H9 (cell line): ENCODE results near the gene EHBP1. TPM values are rescaled to one million over a fixed set of nuclear protein-coding genes. Genes with fewer than 3 reads are reported as not detected.

ENCODE experiments used
- DNase-seq: peaks from one replicate; pipeline ENCODE4 v3.0.0-alpha.2; 2017
- H2AFZ ChIP-seq: one replicate; pipeline ENCODE4 v1.6.1; 2013; ENCODE audit warnings: mild to moderate bottlenecking, low read length, control low read depth, moderate library complexity
- H2AK5ac ChIP-seq: 2 replicates; pipeline ENCODE4 v1.6.1; 2013; ENCODE audit warnings: low read length, control low read depth, mixed read lengths; ENCODE audit not compliant: insufficient read length
- H2BK120ac ChIP-seq: one replicate; pipeline ENCODE4 v1.6.1; 2013; ENCODE audit warnings: low read depth, mild to moderate bottlenecking, low read length, control low read depth, inconsistent platforms; ENCODE audit not compliant: poor library complexity, severe bottlenecking
- H2BK12ac ChIP-seq: 2 replicates; pipeline ENCODE4 v1.6.1; 2013; ENCODE audit warnings: low read length, control low read depth, mixed read lengths, low read depth; ENCODE audit not compliant: insufficient read length
- H2BK15ac ChIP-seq: 2 replicates; pipeline ENCODE4 v1.6.1; 2013; ENCODE audit warnings: low read depth, low read length, control low read depth
- H2BK20ac ChIP-seq: one replicate; pipeline ENCODE4 v1.6.1; 2013; ENCODE audit warnings: low read depth, mild to moderate bottlenecking, low read length, control low read depth, inconsistent platforms; ENCODE audit not compliant: poor library complexity, severe bottlenecking
- H2BK5ac ChIP-seq: 2 replicates; pipeline ENCODE4 v1.6.1; 2013; ENCODE audit warnings: low read length, control low read depth, mixed read lengths; ENCODE audit not compliant: insufficient read length
- H3K14ac ChIP-seq: 2 replicates; pipeline ENCODE4 v1.6.1; 2013; ENCODE audit warnings: low read length, control low read depth; ENCODE audit not compliant: insufficient read depth
- H3K18ac ChIP-seq: 2 replicates; pipeline ENCODE4 v1.6.1; 2013; ENCODE audit warnings: low read depth, mild to moderate bottlenecking, mixed read lengths, low read length, control low read depth; ENCODE audit not compliant: insufficient read length
- H3K23ac ChIP-seq: 2 replicates; pipeline ENCODE4 v1.6.1; 2013; ENCODE audit warnings: low read length, control low read depth, mixed read lengths, low read depth; ENCODE audit not compliant: insufficient read length
- H3K23me2 ChIP-seq: 2 replicates; pipeline ENCODE4 v1.6.1; 2013; ENCODE audit warnings: low read depth, mild to moderate bottlenecking, mixed read lengths, low read length, control low read depth; ENCODE audit not compliant: insufficient read length, poor library complexity, severe bottlenecking
- H3K27ac ChIP-seq: 2 replicates; pipeline ENCODE4 v1.5.1; 2013; ENCODE audit warnings: low read length, control low read depth, mixed read lengths, low read depth; ENCODE audit not compliant: insufficient read length
- H3K27me3 ChIP-seq: 2 replicates; pipeline ENCODE4 v1.6.1; 2013; ENCODE audit warnings: low read length, control low read depth, inconsistent platforms; ENCODE audit not compliant: insufficient read depth
- H3K4ac ChIP-seq: 2 replicates; pipeline ENCODE4 v1.6.1; 2013; ENCODE audit warnings: low read depth, mild to moderate bottlenecking, control low read depth, inconsistent platforms, low read length, moderate library complexity
- H3K4me1 ChIP-seq: 2 replicates; pipeline ENCODE4 v1.6.1; 2013; ENCODE audit warnings: low read length, control low read depth, inconsistent platforms; ENCODE audit not compliant: insufficient read depth
- H3K4me2 ChIP-seq: 2 replicates; pipeline ENCODE4 v1.6.1; 2013; ENCODE audit warnings: low read length, control low read depth, mixed read lengths; ENCODE audit not compliant: insufficient read length, insufficient read depth
- H3K56ac ChIP-seq: 2 replicates; pipeline ENCODE4 v1.6.1; 2013; ENCODE audit warnings: low read depth, mild to moderate bottlenecking, mixed read lengths, low read length, control low read depth; ENCODE audit not compliant: insufficient read length
- H3K79me1 ChIP-seq: 2 replicates; pipeline ENCODE4 v1.6.1; 2013; ENCODE audit warnings: low read depth, mild to moderate bottlenecking, moderate library complexity, low read length, control low read depth, inconsistent platforms; ENCODE audit not compliant: insufficient read depth, poor library complexity, severe bottlenecking
- H3K79me2 ChIP-seq: 2 replicates; pipeline ENCODE4 v1.6.1; 2013; ENCODE audit warnings: low read length, control low read depth, inconsistent platforms; ENCODE audit not compliant: insufficient read depth
- H3K9ac ChIP-seq: 2 replicates; pipeline ENCODE4 v1.6.1; 2013; ENCODE audit warnings: low read length, control low read depth, mixed read lengths; ENCODE audit not compliant: insufficient read length; ENCODE audit errors: extremely low read depth
- H3K9me3 ChIP-seq: one replicate; pipeline ENCODE4 v1.6.1; 2013; ENCODE audit warnings: low read depth, low read length, inconsistent platforms; ENCODE audit not compliant: control insufficient read depth
- H3T11ph ChIP-seq: one replicate; pipeline ENCODE4 v1.6.1; 2013; ENCODE audit warnings: mild to moderate bottlenecking, low read length, control low read depth, inconsistent platforms
- H4K20me1 ChIP-seq: one replicate; pipeline ENCODE4 v1.6.1; 2013; ENCODE audit not compliant: control insufficient read depth, insufficient read length, insufficient read depth
- H4K5ac ChIP-seq: 2 replicates; pipeline ENCODE4 v1.6.1; 2013; ENCODE audit warnings: low read depth, mild to moderate bottlenecking, mixed read lengths, low read length, control low read depth; ENCODE audit not compliant: insufficient read length
- H4K8ac ChIP-seq: replicated peaks from 2 replicates; pipeline ENCODE4 v1.6.1; 2013; ENCODE audit warnings: low read length, control low read depth, mixed read lengths, low read depth; ENCODE audit not compliant: insufficient read length
- H4K91ac ChIP-seq: 2 replicates; pipeline ENCODE4 v1.6.1; 2013; ENCODE audit warnings: low read depth, mild to moderate bottlenecking, moderate library complexity, mixed read lengths, low read length, control low read depth; ENCODE audit not compliant: insufficient read length
- H3K27ac Mint-ChIP-seq, 3 experiments: 2 replicates in 2 of 3; 3 replicates in 1 of 3; pipeline ENCODE4 v1.8.0; 2020 to 2021; ENCODE audit warnings: mixed read lengths in 3 of 3, mild to moderate bottlenecking in 1 of 3, moderate library complexity in 1 of 3
- H3K27me3 Mint-ChIP-seq: 2 replicates; pipeline ENCODE4 v1.8.0; 2021; ENCODE audit warnings: low read depth, mild to moderate bottlenecking, moderate library complexity, mixed read lengths
- H3K36me3 Mint-ChIP-seq, 3 experiments: 2 replicates in 2 of 3; 3 replicates in 1 of 3; pipeline ENCODE4 v1.8.0; 2020 to 2021; ENCODE audit warnings: low read depth in 3 of 3, mixed read lengths in 3 of 3; ENCODE audit not compliant: insufficient read depth in 1 of 3
- H3K4me1 Mint-ChIP-seq, 2 experiments: 2 replicates each; pipeline ENCODE4 v1.8.0; 2020; ENCODE audit warnings: mixed read lengths in 2 of 2
- H3K4me3 Mint-ChIP-seq, 2 experiments: 2 replicates in 1 of 2; 3 replicates in 1 of 2; pipeline ENCODE4 v1.8.0; 2020 to 2021; ENCODE audit warnings: mild to moderate bottlenecking in 2 of 2, mixed read lengths in 2 of 2, moderate library complexity in 1 of 2
- H3K9me3 Mint-ChIP-seq, 2 experiments: 2 replicates in 1 of 2; 3 replicates in 1 of 2; pipeline ENCODE4 v1.8.0; 2020; ENCODE audit warnings: mild to moderate bottlenecking in 2 of 2, mixed read lengths in 2 of 2, moderate library complexity in 1 of 2
- total RNA-seq: library from RNA; stranded (reverse); gene quantifications from 2 replicates; pipeline ENCODE4 v1.2.1, GENCODE V29; 2021
- TF ChIP-seq, protein P1 (sequence below): fragments of 200-600 bp; sonication (generic); conservative IDR thresholded peaks from 3 replicates; pipeline ENCODE4 v1.8.0; 2021; ENCODE audit warnings: antibody characterized with exemption, mild to moderate bottlenecking

The EHBP1 gene
- total RNA-seq, 1 experiment from 2014 or later: 35.6 TPM

DNA sequence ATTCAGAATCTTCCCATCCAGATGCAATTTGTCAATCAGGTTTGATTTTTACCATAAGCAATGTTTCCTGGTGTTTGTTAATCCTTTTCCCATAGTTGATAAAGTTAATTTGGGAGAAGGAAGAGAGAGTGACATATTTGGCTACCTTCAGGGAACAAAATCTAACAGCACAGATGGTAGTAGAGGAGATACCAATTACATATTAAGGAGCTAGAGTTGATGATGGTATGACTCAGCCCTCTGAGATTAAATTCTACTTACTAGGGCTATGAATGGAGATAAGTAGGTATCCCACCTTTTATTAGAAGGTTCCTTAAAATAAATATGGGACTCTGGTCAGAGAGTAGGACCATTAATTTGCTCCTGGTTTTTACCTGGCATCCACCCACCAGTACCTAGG is 139.7 kb downstream of the EHBP1 start:
- Histone ChIP-seq H2BK15ac (no peak overlapping the region), H3K4ac (no peak overlapping the region), H3K23me2 (no peaks in the 10 kb centered on the region), H3K79me2 (no peaks in the 10 kb centered on the region), H4K20me1 (no peaks in the 10 kb centered on the region), H3K27me3 (no peaks in the 10 kb centered on the region), H4K8ac (no peak overlapping the region), H3K56ac (no peak overlapping the region), H3K23ac (no peak overlapping the region), H2BK20ac (no peak overlapping the region), H3K9ac (no peak overlapping the region), H3K79me1 (no peaks in the 10 kb centered on the region), H3K27ac (no peak overlapping the region), H2BK5ac (no peak overlapping the region), H3K4me1 (no peaks in the 10 kb centered on the region), H4K5ac (no peak overlapping the region), H3K9me3 (no peaks in the 10 kb centered on the region), H2BK120ac (no peak overlapping the region), H3K14ac (no peak overlapping the region), H4K91ac (no peak overlapping the region), H3T11ph (no peak overlapping the region), H2BK12ac (no peak overlapping the region), H3K4me2 (no peak overlapping the region), H2AK5ac (no peak overlapping the region), H2AFZ (no peak overlapping the region), H3K18ac (no peak overlapping the region)
- Mint-ChIP-seq H3K36me3 (peaks cover 2 to 9% (median 5%) of the 10 kb centered on the region in 3 experiments; a peak in 4 of 7 replicates), H3K27ac (no peak overlapping the region), H3K9me3 (no peaks in the 10 kb centered on the region), H3K4me3 (no peak overlapping the region), H3K27me3 (no peaks in the 10 kb centered on the region), H3K4me1 (peaks cover 3 to 9% of the 10 kb centered on the region in 2 experiments; a peak in 3 of 4 replicates)
- no peak for DNase-seq
- TF ChIP-seq, protein P1, sequence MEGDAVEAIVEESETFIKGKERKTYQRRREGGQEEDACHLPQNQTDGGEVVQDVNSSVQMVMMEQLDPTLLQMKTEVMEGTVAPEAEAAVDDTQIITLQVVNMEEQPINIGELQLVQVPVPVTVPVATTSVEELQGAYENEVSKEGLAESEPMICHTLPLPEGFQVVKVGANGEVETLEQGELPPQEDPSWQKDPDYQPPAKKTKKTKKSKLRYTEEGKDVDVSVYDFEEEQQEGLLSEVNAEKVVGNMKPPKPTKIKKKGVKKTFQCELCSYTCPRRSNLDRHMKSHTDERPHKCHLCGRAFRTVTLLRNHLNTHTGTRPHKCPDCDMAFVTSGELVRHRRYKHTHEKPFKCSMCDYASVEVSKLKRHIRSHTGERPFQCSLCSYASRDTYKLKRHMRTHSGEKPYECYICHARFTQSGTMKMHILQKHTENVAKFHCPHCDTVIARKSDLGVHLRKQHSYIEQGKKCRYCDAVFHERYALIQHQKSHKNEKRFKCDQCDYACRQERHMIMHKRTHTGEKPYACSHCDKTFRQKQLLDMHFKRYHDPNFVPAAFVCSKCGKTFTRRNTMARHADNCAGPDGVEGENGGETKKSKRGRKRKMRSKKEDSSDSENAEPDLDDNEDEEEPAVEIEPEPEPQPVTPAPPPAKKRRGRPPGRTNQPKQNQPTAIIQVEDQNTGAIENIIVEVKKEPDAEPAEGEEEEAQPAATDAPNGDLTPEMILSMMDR: no peak
